Brain microvascular endothelial cell (primary cell): ENCODE results near the gene SPSB1.
A peak's percentile ranks its signal among the peaks of the same experiment; 100 is the strongest.

ENCODE experiments used
- DNase-seq: peaks from one replicate; pipeline ENCODE4 v3.0.0-alpha.2; 2020
- H3K27ac ChIP-seq: fragments of 250-450 bp; sonication (Bioruptor Pico); 2 replicates; pipeline ENCODE4 v1.5.1; 2020; ENCODE audit warnings: mild to moderate bottlenecking, moderate library complexity
- H3K27me3 ChIP-seq: fragments of 250-450 bp; sonication (Bioruptor Pico); replicated peaks from 2 replicates; pipeline ENCODE4 v1.5.1; 2020; ENCODE audit warnings: mild to moderate bottlenecking
- H3K36me3 ChIP-seq: fragments of 250-450 bp; sonication (Bioruptor Pico); replicated peaks from 2 replicates; pipeline ENCODE4 v1.5.1; 2020; ENCODE audit warnings: mild to moderate bottlenecking
- H3K4me3 ChIP-seq: 2 replicates; pipeline ENCODE4 v1.5.1; 2011; ENCODE audit warnings: low read depth, mild to moderate bottlenecking, control low read depth, low read length, moderate library complexity
- CTCF ChIP-seq: IDR thresholded peaks from 2 replicates; pipeline ENCODE4 v1.5.1; 2011; ENCODE audit warnings: low read depth, mild to moderate bottlenecking, moderate library complexity, low read length, control low read depth, inconsistent platforms; ENCODE audit errors: missing control alignments
- in situ Hi-C: cut with HindIII; loops from 2 replicates; pipeline ENCODE4 v1.10.0; 2017; ENCODE audit warnings: low sequenced_read_pairs, low pct_ligation_motif_present

Gene SPSB1

DNA sequence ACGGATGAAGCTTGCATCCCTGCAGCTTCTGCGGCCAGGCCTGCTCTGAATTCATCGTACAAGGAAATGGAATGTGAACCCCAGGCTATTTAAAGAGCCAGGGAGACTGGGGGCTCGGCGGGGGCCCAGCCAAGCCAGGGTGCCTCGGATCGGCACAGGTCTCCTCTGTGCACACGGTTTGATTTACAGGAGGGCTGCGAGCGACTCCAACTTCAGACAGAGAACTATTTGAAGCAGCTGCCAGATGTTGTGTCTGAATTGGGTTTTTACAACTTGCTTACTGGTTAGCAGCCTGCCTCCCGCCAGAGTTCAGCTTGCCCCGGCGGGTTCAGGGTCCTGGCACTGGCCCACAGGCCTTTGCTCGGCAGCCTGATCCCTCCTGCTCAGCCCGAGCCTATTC, 83.2 kb downstream of the SPSB1 start:
- no peak for DNase-seq
- in situ Hi-C loops: no loop called here
- no peak overlapping the region for H3K4me3 ChIP-seq
- no peaks in the 10 kb centered on the region for H3K27me3 ChIP-seq
- TF ChIP-seq CTCF: no peak
- no peak overlapping the region for H3K27ac ChIP-seq
- no peaks in the 10 kb centered on the region for H3K36me3 ChIP-seq

DNA sequence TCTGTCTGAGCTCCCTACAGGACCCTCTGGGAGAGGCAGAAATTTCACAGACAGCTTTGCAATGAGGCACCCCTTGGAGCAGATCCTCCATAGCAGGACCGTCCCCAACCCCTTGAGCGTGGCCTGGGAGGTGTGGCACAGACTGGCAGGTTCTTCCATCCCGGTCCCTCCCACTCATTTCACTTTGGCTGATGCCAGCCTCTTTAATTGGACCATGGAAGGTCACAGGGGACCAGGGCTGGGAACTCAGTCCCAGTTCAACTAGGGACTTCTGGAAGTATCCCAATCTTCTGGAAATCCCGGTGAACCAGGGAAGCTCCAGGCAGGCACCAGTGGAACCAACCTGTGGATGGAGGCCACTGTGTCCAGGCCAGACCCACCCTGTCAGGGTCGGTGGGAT, 83.7 kb downstream of the SPSB1 start:
- DNase-seq: no peak
- no peak overlapping the region for H3K27ac ChIP-seq
- in situ Hi-C loops: no loop called here
- no peak overlapping the region for H3K4me3 ChIP-seq
- H3K36me3 ChIP-seq: no peaks in the 10 kb centered on the region
- no peaks in the 10 kb centered on the region for H3K27me3 ChIP-seq
- no peak for TF ChIP-seq CTCF

- DNase-seq: no peak
- no peaks in the 10 kb centered on the region for H3K36me3 ChIP-seq
- no peak overlapping the region for H3K27ac ChIP-seq
- no peaks in the 10 kb centered on the region for H3K27me3 ChIP-seq
- in situ Hi-C loops: no loop called here
- H3K4me3 ChIP-seq: no peak overlapping the region
- no peak for TF ChIP-seq CTCF
Measured at GRCh38 chr1:9376886-9377333, 84.2 kb downstream of the SPSB1 start.

DNA sequence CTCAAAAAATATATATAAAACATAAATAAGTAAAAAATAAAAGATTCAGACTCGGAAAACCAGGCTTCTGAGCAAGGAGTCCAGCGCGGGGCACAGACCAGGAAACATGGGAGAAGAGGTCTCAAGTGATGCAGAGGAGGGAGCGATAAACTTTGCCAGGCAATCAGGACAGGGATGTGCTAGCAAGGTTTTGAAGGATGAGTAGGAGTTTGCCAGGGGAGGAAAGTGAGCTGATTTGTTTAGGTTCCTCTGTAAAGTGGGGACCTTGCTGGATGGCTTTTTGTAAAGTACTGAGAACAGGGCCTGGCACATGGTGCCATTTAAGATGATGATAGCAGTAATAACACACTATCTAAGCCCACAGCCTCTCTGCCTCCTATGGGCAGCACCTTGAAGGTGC, 86.1 kb downstream of the SPSB1 start:
- no peaks in the 10 kb centered on the region for H3K36me3 ChIP-seq
- H3K27me3 ChIP-seq: peaks cover 4% of the 10 kb centered on the region
- no peak for DNase-seq
- peak; percentile 14 for TF ChIP-seq CTCF
- no peak overlapping the region for H3K4me3 ChIP-seq
- no peak overlapping the region for H3K27ac ChIP-seq
- in situ Hi-C loops: no loop called here

DNA sequence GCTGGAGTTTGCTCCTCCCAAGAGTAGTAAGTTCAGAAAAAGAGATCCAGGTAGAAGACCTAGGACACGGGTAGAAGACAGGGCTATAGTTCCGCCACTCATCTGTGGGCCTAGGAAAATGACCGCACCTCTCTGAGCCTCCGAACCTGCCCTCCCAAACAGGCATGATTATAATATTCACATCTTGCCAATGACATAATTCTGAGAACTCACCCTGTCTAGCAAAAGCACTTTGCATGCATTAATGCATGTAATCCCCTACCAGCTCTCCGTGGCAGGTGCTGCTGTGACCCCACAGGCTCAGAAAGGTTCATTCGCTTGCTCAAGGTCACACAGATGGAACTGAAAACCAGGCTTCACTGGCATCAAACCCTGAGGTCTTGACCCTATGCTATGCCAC, 88.0 kb downstream of the SPSB1 start:
- H3K27me3 ChIP-seq: peaks cover 4% of the 10 kb centered on the region
- H3K36me3 ChIP-seq: no peaks in the 10 kb centered on the region
- H3K27ac ChIP-seq: no peak overlapping the region
- in situ Hi-C loops: no loop called here
- no peak for DNase-seq
- no peak overlapping the region for H3K4me3 ChIP-seq
- TF ChIP-seq CTCF: no peak
